Activated naive CD8-positive, alpha-beta T cell treated with anti-CD3 and anti-CD28 coated beads, Interleukin-2, amount 10 ng/mL, durations not matched to agents 7 days and 5 days (primary cell): ENCODE results near the gene COX7A1. TPM values are rescaled to one million over a fixed set of nuclear protein-coding genes. Genes with fewer than 3 reads are reported as not detected.

Experiments
- ATAC-seq: fragments of 150-1000 bp; cut with Tn5 transposase; one replicate; pipeline ENCODE4 v1.10.0; 2021; ENCODE audit warnings: low read depth, moderate library complexity
- POLR2A ChIA-PET: fragments of 350-600 bp; sonication (Branson Sonifier 250); formaldehyde crosslinking; loops from one replicate; lab custom pipeline; 2021; ENCODE audit warnings: antibody characterized with exemption; lab: Charles Lee
- DNase-seq: peaks from one replicate; pipeline ENCODE4 v3.0.0; 2021
- H3K27ac Mint-ChIP-seq: one replicate; pipeline ENCODE4 v1.8.0; 2022; ENCODE audit warnings: mild to moderate bottlenecking, mixed read lengths
- H3K27me3 Mint-ChIP-seq: one replicate; pipeline ENCODE4 v1.8.0; 2022; ENCODE audit warnings: mild to moderate bottlenecking, moderate library complexity, mixed read lengths
- H3K36me3 Mint-ChIP-seq: one replicate; pipeline ENCODE4 v1.8.0; 2021; ENCODE audit warnings: mild to moderate bottlenecking, mixed read lengths
- H3K4me1 Mint-ChIP-seq: one replicate; pipeline ENCODE4 v1.8.0; 2021; ENCODE audit warnings: mixed read lengths
- H3K4me3 Mint-ChIP-seq: one replicate; pipeline ENCODE4 v1.8.0; 2022; ENCODE audit warnings: mild to moderate bottlenecking, moderate library complexity, mixed read lengths
- H3K9me3 Mint-ChIP-seq: one replicate; pipeline ENCODE4 v1.8.0; 2021; ENCODE audit warnings: mixed read lengths
- total RNA-seq, 2 experiments: library from RNA; stranded (reverse); gene quantifications; one replicate each; pipeline ENCODE4 v1.2.3, GENCODE V29; 2021

Gene COX7A1
- total RNA-seq, 2 experiments from 2014 or later, result not detected

GRCh38 chr19:36114721-36115452, 37.4 kb downstream of the COX7A1 start, which contains the start of gene POLR2I:
Gene POLR2I, minus strand, starts transcription at chr19:36114875. Its CDS starts 19 bp downstream, at chr19:36114856.
- Mint-ChIP-seq H3K36me3 (peaks cover 25% of the 10 kb centered on the region), H3K4me1 (peaks cover 29% of the 10 kb centered on the region), H3K27ac (peak within 1 kb of the TSS; percentile 98), H3K27me3 (no peaks in the 10 kb centered on the region), H3K4me3 (peak within 1 kb of the TSS; percentile 98), H3K9me3 (no peaks in the 10 kb centered on the region)
- POLR2A ChIA-PET, result interaction anchor here (0.9 to 2.1 kb wide), 12 partner anchors 11 to 163 kb away, joined by 3 to 14 read pairs (median 4); partner anchors contain the start of genes ALKBH6, CAPNS1, THAP8 and WDR62
- peak; percentile 95 for ATAC-seq
- DNase-seq, result peak; percentile 97

GRCh38 chr19:36113894-36114720, 38.1 kb downstream of the COX7A1 start:
- H3K4me3 Mint-ChIP-seq, result peak overlapping the region; percentile 98
- no peaks in the 10 kb centered on the region for H3K27me3 Mint-ChIP-seq
- POLR2A ChIA-PET, result interaction anchor here (0.9 to 2.1 kb wide), 7 partner anchors 12 to 119 kb away, joined by 3 to 14 read pairs (median 5); partner anchors contain the start of genes ALKBH6, THAP8, WDR62 and ZNF146
- peaks cover 28% of the 10 kb centered on the region for H3K4me1 Mint-ChIP-seq
- DNase-seq (no peak), ATAC-seq (no peak)
- H3K9me3 Mint-ChIP-seq, result no peaks in the 10 kb centered on the region
- H3K27ac Mint-ChIP-seq, result peak overlapping the region; percentile 98
- peaks cover 23% of the 10 kb centered on the region for H3K36me3 Mint-ChIP-seq

GRCh38 chr19:36113425-36113824, 38.8 kb downstream of the COX7A1 start:
- peaks cover 28% of the 10 kb centered on the region for H3K4me1 Mint-ChIP-seq
- no peaks in the 10 kb centered on the region for H3K9me3 Mint-ChIP-seq
- DNase-seq, result no peak
- no peaks in the 10 kb centered on the region for H3K27me3 Mint-ChIP-seq
- POLR2A ChIA-PET, result interaction anchor here (2.1 kb wide), 1 partner anchor 60 kb away, joined by 11 read pairs; the partner anchor contains the start of genes THAP8 and WDR62
- peaks cover 22% of the 10 kb centered on the region for H3K36me3 Mint-ChIP-seq
- no peak for ATAC-seq
- H3K27ac Mint-ChIP-seq, result peak overlapping the region; percentile 52
- H3K4me3 Mint-ChIP-seq, result peak overlapping the region; percentile 98

- Mint-ChIP-seq H3K36me3 (peaks cover 15% of the 10 kb centered on the region), H3K4me1 (peaks cover 26% of the 10 kb centered on the region), H3K9me3 (no peaks in the 10 kb centered on the region), H3K27me3 (no peaks in the 10 kb centered on the region), H3K27ac (peak overlapping the region; percentile 48), H3K4me3 (peak overlapping the region; percentile 71)
- DNase-seq (no peak), ATAC-seq (no peak)
- POLR2A ChIA-PET, result no interaction called here
Observed at GRCh38 chr19:36112678-36113077, 39.6 kb downstream of the COX7A1 start.

- no peak overlapping the region for H3K27ac Mint-ChIP-seq
- no peaks in the 10 kb centered on the region for H3K27me3 Mint-ChIP-seq
- no peaks in the 10 kb centered on the region for H3K9me3 Mint-ChIP-seq
- H3K4me1 Mint-ChIP-seq, result peaks cover 17% of the 10 kb centered on the region
- no peak overlapping the region for H3K4me3 Mint-ChIP-seq
- DNase-seq (no peak), ATAC-seq (no peak)
- POLR2A ChIA-PET, result no interaction called here
- peaks cover 11% of the 10 kb centered on the region for H3K36me3 Mint-ChIP-seq
Observed at GRCh38 chr19:36111200-36111539, 41.1 kb downstream of the COX7A1 start.

- no peaks in the 10 kb centered on the region for H3K27me3 Mint-ChIP-seq
- no peaks in the 10 kb centered on the region for H3K9me3 Mint-ChIP-seq
- H3K4me1 Mint-ChIP-seq, result peaks cover 15% of the 10 kb centered on the region
- POLR2A ChIA-PET, result no interaction called here
- DNase-seq, result no peak
- peaks cover 14% of the 10 kb centered on the region for H3K36me3 Mint-ChIP-seq
- H3K27ac Mint-ChIP-seq, result no peak within 1 kb of the TSS
- no peak within 1 kb of the TSS for H3K4me3 Mint-ChIP-seq
- ATAC-seq, result no peak
Observed at GRCh38 chr19:36110487-36111199, 41.6 kb downstream of the COX7A1 start, which contains the start of gene OVOL3. Gene OVOL3, plus strand, starts transcription at chr19:36111143. Its CDS starts 60 bp downstream, at chr19:36111203.

GRCh38 chr19:36108684-36109083, 43.6 kb downstream of the COX7A1 start:
- Mint-ChIP-seq H3K4me1 (peaks cover 7% of the 10 kb centered on the region), H3K4me3 (no peak overlapping the region), H3K9me3 (no peaks in the 10 kb centered on the region), H3K36me3 (peaks cover 16% of the 10 kb centered on the region), H3K27ac (no peak overlapping the region), H3K27me3 (no peaks in the 10 kb centered on the region)
- POLR2A ChIA-PET, result no interaction called here
- ATAC-seq (no peak), DNase-seq (no peak)

- Mint-ChIP-seq H3K27me3 (no peaks in the 10 kb centered on the region), H3K4me3 (no peak overlapping the region), H3K4me1 (no peaks in the 10 kb centered on the region), H3K27ac (no peak overlapping the region), H3K9me3 (no peaks in the 10 kb centered on the region), H3K36me3 (peaks cover 13% of the 10 kb centered on the region)
- ATAC-seq (no peak), DNase-seq (no peak)
- POLR2A ChIA-PET, result interaction anchor here (0.8 to 1.6 kb wide), 2 partner anchors 14 to 21 kb away, joined by 5 read pairs; no protein-coding TSS in a partner anchor
Observed at GRCh38 chr19:36106991-36107390, 45.3 kb downstream of the COX7A1 start.

- Mint-ChIP-seq H3K27me3 (no peaks in the 10 kb centered on the region), H3K4me1 (no peaks in the 10 kb centered on the region), H3K27ac (no peak overlapping the region), H3K36me3 (peaks cover 10% of the 10 kb centered on the region), H3K4me3 (no peak overlapping the region), H3K9me3 (no peaks in the 10 kb centered on the region)
- POLR2A ChIA-PET, result interaction anchor here (0.8 to 1.6 kb wide), 2 partner anchors 13 to 21 kb away, joined by 5 read pairs; no protein-coding TSS in a partner anchor
- DNase-seq, result no peak
- no peak for ATAC-seq
Observed at GRCh38 chr19:36106441-36106840, 45.8 kb downstream of the COX7A1 start.

- Mint-ChIP-seq H3K4me3 (no peak overlapping the region), H3K36me3 (peaks cover 10% of the 10 kb centered on the region), H3K4me1 (no peaks in the 10 kb centered on the region), H3K27me3 (no peaks in the 10 kb centered on the region), H3K9me3 (no peaks in the 10 kb centered on the region), H3K27ac (no peak overlapping the region)
- POLR2A ChIA-PET, result interaction anchor here (0.9 kb wide), 1 partner anchor 50 kb away, joined by 3 read pairs; the partner anchor contains the start of gene THAP8
- DNase-seq (no peak), ATAC-seq (no peak)
Observed at GRCh38 chr19:36103842-36104552, 48.2 kb downstream of the COX7A1 start.

GRCh38 chr19:36103040-36103626, 49.1 kb downstream of the COX7A1 start:
- ATAC-seq, result no peak
- Mint-ChIP-seq H3K27ac (no peak overlapping the region), H3K4me3 (no peak overlapping the region), H3K36me3 (peaks cover 11% of the 10 kb centered on the region), H3K4me1 (no peaks in the 10 kb centered on the region), H3K27me3 (no peaks in the 10 kb centered on the region), H3K9me3 (no peaks in the 10 kb centered on the region)
- POLR2A ChIA-PET, result no interaction called here
- DNase-seq, result no peak
